ENCODE measurements around the gene FBXO45.

DNA sequence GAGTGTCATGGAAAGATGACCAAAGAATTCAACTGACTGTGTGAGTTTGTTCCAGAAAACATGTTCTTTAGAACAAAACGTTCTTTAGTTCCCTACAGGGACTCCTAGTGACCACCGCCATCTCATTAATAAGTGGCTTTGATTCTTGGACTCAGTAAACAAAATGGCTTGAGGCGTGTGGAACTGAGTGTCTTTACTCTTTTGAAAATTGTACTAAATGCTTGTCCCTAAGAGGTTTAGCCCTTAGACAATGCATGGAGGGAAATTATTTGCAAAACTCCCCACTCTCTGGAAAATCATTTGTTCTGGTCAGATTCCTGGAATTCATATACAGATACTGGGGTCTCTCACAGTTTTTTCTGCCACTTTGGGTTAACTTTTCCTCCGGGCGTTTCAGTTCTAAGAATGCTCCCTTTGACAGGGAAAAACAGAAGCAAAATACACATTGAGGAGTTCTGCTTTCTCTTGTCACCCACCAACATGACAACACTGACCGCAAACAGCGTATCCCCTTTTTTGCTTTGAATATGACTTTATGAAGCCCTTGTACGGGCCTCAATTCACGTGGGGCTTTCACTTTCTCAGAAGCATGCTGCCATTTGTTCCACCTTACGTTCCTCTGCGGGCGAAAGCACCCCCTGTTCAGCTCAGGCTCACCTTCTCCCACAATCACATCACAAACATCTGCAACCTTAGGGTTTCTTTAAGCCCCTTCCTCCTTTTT, 55.8 kb downstream of the FBXO45 start:
- TF ChIP-seq SUZ12 (IDR thresholded peaks at IDR 0.05; ENCODE audit: extremely low read depth, insufficient read depth, insufficient read length) = no peak
- no peak for TF ChIP-seq YY1 (IDR thresholded peaks at IDR 0.05; ENCODE audit: insufficient read depth, insufficient read length)
